ENCODE measurements around the gene VIPR2. TPM values are rescaled to one million over a fixed set of nuclear protein-coding genes. Genes with fewer than 3 reads are reported as not detected.
A peak's percentile ranks its signal among the peaks of the same experiment; 100 is the strongest.

VIPR2 gene, protein sequence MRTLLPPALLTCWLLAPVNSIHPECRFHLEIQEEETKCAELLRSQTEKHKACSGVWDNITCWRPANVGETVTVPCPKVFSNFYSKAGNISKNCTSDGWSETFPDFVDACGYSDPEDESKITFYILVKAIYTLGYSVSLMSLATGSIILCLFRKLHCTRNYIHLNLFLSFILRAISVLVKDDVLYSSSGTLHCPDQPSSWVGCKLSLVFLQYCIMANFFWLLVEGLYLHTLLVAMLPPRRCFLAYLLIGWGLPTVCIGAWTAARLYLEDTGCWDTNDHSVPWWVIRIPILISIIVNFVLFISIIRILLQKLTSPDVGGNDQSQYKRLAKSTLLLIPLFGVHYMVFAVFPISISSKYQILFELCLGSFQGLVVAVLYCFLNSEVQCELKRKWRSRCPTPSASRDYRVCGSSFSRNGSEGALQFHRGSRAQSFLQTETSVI
- total RNA-seq (10 to 100 TPM in 4 of 6 donors, 1 to 10 TPM in 2; 3.7 to 13.7 (median 11.3) TPM), polyA plus RNA-seq (10 to 100 TPM; 10.2 TPM)

DNA sequence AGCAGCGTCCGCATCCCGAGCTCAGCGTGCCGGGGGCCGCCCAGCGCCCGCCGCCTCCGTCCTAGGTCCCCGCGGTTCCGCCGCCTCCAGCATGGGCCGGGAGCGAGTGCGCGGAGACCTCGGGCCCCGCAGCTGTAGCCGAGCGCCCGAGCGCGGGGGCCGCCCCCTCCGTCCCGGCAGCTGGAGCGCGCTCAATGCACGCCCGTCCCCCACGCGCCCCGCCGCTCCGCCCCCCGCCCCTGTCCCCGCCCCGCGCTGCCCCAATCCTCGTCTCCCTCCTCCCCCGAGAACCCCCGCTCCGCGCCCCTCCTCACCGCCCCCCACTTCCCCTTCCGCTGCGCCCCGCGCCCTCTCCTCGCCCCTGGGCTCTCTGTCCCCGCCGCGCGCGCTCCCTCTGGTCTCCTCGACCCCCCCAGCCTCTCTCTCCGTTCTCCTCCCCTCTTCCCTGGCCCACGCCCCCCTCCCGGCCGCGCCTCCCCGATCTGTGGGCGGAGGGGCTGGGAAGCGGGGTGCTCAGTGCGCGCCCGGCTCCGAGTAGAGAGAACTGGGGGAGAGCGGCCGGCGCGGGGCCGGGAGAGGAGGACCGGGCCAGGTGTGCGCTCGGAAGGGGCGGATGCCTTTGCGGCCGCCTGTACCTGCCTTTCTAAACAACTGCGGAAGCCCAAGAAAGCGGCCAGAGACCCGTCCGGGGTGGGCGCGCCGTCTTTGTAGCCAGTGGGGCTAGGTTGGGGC is at the start of gene VIPR2:
Gene VIPR2, minus strand, starts transcription at position 110 of the 732 bp plus-strand sequence. Its CDS starts 96 bp downstream, at position 14.
- FAIRE-seq: no peak

DNA sequence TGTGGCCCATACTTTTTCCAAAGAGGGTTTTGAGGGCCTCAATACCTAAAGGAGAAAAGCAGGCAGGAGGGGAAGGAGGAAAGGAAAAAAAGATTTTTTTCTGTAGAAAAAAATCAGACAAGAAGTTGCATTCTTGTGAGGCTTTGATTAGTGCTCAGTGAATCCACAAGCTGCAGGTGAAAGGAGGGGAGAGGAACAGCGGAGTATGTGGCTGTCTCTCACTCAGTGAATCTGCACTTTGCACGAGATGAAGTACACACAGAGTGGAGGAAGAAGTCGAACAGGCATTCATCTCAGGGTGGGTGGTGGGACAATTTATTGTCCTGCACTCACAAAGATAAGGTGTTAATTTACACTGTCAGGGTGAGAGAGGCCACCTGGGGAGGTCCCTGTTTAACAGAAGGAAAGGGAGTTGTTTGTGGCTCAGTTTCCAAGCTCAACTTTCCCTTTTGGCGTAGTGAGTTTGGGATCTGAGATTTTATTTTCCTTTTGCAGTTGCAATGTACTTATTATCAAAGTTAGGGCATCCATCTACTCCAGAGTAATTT is 49.0 kb upstream of the VIPR2 start:
- intact Hi-C loops (cut with DNase I): no loop called here
- no peak for FAIRE-seq

More for the DNA sequence above, at the start of gene VIPR2:
- ATAC-seq (peak; percentile 66 to 79 (median 76)), DNase-seq (peak in 4 of 6 donors; percentile 37 to 71 (median 52))
- peak within 1 kb of the TSS; percentile 11 to 72 (median 60) for H3K4me3 ChIP-seq
- no peak within 1 kb of the TSS for H3K27ac ChIP-seq
- intact Hi-C loops (cut with DNase I): no loop called here
- H3K36me3 ChIP-seq: no peaks in the 10 kb centered on the region
- no peaks in the 10 kb centered on the region for H3K9me3 ChIP-seq
- WGBS, 2 donors: 0 to 2% methylated on average over 41 to 84 of the region's 88 CpGs
- TF ChIP-seq, protein P1, sequence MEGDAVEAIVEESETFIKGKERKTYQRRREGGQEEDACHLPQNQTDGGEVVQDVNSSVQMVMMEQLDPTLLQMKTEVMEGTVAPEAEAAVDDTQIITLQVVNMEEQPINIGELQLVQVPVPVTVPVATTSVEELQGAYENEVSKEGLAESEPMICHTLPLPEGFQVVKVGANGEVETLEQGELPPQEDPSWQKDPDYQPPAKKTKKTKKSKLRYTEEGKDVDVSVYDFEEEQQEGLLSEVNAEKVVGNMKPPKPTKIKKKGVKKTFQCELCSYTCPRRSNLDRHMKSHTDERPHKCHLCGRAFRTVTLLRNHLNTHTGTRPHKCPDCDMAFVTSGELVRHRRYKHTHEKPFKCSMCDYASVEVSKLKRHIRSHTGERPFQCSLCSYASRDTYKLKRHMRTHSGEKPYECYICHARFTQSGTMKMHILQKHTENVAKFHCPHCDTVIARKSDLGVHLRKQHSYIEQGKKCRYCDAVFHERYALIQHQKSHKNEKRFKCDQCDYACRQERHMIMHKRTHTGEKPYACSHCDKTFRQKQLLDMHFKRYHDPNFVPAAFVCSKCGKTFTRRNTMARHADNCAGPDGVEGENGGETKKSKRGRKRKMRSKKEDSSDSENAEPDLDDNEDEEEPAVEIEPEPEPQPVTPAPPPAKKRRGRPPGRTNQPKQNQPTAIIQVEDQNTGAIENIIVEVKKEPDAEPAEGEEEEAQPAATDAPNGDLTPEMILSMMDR (IDR thresholded peaks at IDR 0.05): no peak
- H3K27me3 ChIP-seq: no peaks in the 10 kb centered on the region
- no peaks in the 10 kb centered on the region for H3K4me1 ChIP-seq

DNA sequence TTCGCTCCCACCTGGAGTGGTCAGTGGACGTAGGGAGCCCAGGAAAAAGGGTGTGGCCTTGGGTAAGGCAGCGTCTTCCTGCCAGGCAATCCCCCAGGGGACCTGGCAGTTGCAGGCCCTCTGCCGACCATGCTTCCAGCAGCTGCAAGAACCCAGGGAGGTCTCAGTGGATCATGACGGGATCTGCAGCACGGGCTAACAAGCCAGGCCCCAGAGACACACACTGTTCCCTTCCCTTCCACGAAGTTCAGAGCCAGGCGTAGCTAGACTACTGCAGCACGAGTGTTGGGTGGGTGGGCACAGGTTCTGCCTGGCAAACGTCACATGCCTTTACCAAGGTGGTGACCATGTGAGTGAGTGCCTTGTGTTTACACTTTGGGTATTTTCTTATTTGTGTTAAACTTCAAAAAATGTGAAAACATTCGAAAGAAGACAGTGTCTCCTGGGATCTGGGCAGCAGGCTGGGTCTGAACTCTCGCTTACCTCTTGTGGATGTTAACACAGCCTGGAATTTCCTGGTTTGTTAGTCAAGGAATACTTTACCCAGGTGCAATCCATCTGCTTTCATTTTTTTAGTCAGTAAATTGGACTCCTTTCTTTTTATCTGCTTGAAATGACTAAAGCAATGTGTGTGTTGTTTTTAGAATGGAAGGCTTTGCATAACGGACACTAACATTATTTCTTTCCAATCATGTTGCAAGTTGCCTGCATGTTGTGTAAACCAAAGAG is 48.2 kb upstream of the VIPR2 start:
- Histone ChIP-seq H3K27ac (no peak overlapping the region), H3K4me3 (no peak overlapping the region), H3K9me3 (no peaks in the 10 kb centered on the region), H3K36me3 (no peaks in the 10 kb centered on the region), H3K27me3 (no peaks in the 10 kb centered on the region), H3K4me1 (no peaks in the 10 kb centered on the region)
- ATAC-seq (no peak), DNase-seq (no peak), FAIRE-seq (no peak)
- TF ChIP-seq, protein P1 (IDR thresholded peaks at IDR 0.05): no peak
- intact Hi-C loops (cut with DNase I): no loop called here
- 73 to 80% methylated on average over 13 of the region's 13 CpGs for WGBS, 2 donors

More for the DNA sequence above, 49.0 kb upstream of the VIPR2 start:
- no peak for DNase-seq
- no peak overlapping the region for H3K4me3 ChIP-seq
- TF ChIP-seq, protein P1 (IDR thresholded peaks at IDR 0.05): no peak
- no peaks in the 10 kb centered on the region for H3K4me1 ChIP-seq
- no peak for ATAC-seq
- H3K36me3 ChIP-seq: no peaks in the 10 kb centered on the region
- H3K27me3 ChIP-seq: no peaks in the 10 kb centered on the region
- H3K9me3 ChIP-seq: no peaks in the 10 kb centered on the region
- H3K27ac ChIP-seq: no peak overlapping the region
- WGBS, 2 donors: 59 to 67% methylated on average over 4 of the region's 4 CpGs

DNA sequence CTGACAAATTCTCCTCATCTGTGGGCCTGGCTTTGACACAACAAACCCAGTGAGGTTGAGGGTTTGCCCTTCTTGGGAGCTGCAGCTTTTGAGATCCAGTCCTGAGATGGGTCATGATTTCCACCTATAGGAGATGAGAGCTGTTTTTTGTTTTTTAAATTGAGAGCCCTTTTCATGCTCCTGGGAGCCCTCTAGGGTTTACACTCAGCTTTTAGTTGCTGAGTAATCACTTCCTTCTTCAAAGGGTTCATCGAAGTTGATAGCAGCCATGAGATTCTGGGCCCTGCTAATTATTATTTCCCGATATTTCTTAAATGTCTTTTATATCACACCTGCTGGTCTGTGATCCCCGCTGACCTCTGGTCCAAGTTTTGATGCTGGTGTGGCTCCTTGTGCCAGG is 47.3 kb upstream of the VIPR2 start:
- FAIRE-seq (no peak), DNase-seq (no peak), ATAC-seq (no peak)
- Histone ChIP-seq H3K4me3 (no peak overlapping the region), H3K36me3 (no peaks in the 10 kb centered on the region), H3K27ac (no peak overlapping the region), H3K9me3 (no peaks in the 10 kb centered on the region), H3K4me1 (no peaks in the 10 kb centered on the region), H3K27me3 (no peaks in the 10 kb centered on the region)
- WGBS, 2 donors: 70 to 84% methylated on average over 3 of the region's 3 CpGs
- TF ChIP-seq, protein P1 (IDR thresholded peaks at IDR 0.05): no peak
- intact Hi-C loops (cut with DNase I): no loop called here
